ENCODE results near the gene CD101. TPM values are rescaled to one million over a fixed set of nuclear protein-coding genes. Genes with fewer than 3 reads are reported as not detected.

The CD101 gene
- total RNA-seq, 1 donor from 2014 or later, result 0.39 TPM

DNA sequence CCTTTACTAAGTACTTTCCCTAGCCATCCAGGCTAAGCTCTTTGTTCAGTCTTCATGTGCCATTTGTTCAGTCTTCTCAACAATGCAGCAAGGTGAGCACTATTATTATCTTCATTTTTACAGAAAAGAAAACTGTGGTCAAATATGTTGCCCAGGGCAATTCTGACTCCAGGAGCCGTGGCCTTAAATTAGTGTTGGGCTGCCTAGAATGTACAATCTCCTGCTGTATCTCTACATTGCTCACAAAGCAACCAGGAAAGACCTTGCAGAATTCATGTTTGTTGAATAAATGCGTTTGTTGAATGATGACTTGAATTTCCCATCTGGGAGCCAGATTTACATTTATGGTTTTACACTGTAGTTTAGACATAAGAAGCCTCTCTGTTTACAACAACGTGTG is 14.2 kb downstream of the CD101 start:
- DNase-seq (ENCODE audit: low read depth in 2 of 2), result no peak

- DNase-seq (ENCODE audit: low read depth in 2 of 2), result no peak
Measured at GRCh38 chr1:117017062-117017461, 15.5 kb downstream of the CD101 start.

DNA sequence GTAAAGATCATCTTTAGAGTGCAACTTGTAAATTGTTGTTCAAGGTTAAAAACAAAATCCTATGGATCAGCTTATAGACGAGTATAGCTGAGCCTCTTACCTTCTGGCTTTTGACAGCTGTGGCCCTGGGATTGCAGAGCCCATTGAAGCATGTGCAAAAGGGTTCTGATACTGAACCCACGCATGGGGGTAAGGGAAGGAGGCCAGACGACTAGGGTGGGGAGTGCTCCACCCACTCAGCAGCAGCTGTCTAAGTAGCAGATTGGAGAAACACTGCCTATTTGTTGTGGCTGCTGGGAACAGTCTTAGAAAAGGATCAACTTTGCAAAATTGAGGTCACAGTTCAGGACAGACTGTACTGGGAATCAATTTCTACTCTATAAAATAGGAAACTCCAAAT is 16.1 kb downstream of the CD101 start:
- DNase-seq (ENCODE audit: low read depth in 2 of 2), result no peak

DNA sequence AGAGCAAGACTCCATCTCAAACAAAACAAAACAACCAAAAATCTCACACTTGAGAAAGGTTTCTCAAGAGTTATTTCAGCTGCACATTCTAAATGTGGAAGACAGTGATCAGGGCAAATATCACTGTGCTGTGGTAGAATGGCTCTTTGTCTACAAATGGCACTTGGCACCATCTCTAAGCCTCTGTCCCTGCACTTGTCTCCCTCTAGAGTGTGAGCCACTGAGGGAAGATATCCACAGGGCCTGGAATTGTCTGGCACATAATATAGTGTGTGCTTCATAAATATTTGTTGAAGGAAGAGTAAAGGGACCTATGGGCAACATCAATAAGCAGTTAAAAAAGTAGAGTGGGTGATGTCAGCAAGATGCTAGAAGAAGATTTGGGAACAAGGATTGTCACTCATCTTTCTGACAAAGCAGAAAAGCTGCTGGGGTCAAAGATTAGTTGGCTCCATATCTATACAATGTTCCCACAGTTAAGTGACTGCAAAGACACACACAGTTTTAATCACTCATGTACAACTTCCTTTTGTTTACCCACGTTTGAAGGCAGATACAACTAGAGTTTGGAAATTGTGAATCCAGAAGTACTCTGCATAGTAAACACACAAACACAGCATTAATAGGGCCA is 19.1 kb downstream of the CD101 start:
- DNase-seq (ENCODE audit: low read depth in 2 of 2), result no peak

DNA sequence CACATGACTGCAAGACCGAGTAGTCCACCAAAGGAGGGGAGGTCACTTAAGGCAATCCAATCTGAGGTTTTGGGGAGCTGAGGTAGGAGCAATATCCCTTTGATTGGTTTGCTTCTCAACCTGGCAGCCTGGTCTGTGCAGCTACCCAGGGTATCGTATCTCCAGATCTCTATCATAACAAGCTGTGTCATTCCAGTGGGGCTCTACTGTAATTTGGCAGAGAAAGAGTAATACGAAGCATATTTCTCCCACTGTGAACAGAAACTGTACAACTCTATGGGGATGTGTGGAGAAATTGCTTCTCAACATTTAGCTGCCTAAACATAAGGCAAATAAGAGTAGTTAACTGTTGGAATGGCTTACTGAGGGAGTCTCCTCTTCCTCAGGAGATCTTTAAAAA is 20.6 kb downstream of the CD101 start:
- no peak for DNase-seq (ENCODE audit: low read depth in 2 of 2)

- no peak for DNase-seq (ENCODE audit: low read depth in 2 of 2)
Measured at GRCh38 chr1:117025568-117025967, 24.0 kb downstream of the CD101 start.

DNA sequence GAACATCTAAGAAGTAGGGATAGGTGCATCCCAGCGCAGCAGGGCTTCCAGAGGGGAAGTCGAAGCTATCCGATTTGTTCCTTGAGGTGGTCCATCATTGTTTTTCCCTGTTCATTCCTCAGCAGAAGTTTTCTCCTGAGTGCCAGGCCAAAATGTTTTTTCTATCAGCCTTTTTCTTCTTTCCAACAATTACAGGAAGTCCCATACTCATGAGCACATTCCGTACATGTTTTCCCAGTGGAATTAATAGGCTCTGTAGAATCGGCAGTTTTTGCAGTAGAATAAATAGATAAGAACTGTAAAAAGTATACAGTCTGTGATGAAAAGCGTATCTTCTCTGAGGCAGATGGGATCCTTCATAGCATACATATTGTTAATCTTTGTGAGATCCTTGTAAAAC is 24.8 kb downstream of the CD101 start:
- peak; percentile 67 to 84 for DNase-seq (ENCODE audit: low read depth in 2 of 2)

DNA sequence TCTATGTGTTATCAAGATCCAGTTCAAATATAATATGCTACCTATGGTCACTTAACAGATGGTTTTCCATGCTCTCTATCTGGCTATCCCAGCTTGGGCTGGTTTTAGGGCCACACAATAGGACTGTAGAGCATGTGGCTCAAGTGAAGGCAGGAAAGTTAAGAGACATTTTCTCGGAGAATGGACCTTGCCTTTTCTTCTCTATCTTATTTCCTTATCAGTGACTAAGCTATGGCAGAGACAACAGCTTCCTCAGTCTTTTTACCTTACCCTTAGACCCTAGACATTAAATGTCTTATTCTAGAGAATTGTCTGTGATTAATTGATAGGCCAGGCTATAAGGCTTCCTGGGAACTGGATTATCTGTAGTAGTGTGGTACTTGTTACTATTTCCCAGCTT is 28.1 kb downstream of the CD101 start:
- DNase-seq (ENCODE audit: low read depth in 2 of 2), result no peak

DNA sequence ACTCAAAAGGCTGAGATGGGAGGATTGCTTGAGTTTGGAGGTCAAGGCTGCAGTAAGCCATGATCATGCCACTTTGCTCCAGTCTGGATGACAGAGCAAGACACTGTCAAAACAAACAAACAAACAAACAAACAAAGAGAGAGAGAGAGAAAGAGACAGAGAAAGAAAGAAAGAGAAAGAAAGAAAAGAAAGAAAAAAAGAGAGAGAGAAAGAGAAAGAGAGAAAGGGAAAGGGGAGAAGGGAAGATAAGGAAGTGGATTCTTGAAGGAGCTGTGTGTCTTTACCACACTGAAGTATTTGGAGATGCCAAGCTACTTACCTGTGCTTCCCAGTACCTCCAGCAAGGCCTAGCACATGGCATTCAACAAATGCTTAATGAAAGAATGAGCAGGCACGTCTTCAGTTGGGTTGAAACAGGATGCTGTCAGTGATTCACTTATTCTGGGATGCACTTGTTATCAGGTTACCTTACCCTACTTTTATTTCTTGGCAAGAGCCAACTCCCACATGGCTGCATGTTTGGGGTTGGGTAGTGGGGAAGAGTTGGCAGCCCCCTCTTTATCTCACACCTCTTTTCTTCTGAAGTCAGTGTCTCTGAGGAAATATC is 28.8 kb downstream of the CD101 start:
- no peak for DNase-seq (ENCODE audit: low read depth in 2 of 2)

DNA sequence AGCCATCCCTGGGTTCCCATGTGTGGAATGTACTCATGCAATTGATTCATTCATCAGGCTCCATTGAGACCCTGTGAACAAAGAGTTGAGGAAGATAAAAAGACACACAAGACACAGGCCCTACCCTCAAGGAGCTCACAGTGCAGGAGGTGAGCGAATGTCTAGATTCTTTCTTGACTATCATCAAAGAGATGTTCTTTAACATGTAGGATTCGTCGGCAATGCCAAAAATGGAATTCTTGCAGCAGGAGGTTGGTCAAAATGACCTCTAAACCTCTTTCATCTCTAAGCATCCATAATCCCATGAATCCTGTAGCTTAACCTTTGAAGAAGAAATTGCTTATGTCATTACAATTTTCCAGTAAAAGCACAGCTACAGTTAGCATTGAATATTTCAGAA is 30.7 kb downstream of the CD101 start:
- no peak for DNase-seq (ENCODE audit: low read depth in 2 of 2)

GRCh38 chr1:117032681-117033539 is 31.4 kb downstream of the CD101 start:
- no peak for DNase-seq (ENCODE audit: low read depth in 2 of 2)

DNA sequence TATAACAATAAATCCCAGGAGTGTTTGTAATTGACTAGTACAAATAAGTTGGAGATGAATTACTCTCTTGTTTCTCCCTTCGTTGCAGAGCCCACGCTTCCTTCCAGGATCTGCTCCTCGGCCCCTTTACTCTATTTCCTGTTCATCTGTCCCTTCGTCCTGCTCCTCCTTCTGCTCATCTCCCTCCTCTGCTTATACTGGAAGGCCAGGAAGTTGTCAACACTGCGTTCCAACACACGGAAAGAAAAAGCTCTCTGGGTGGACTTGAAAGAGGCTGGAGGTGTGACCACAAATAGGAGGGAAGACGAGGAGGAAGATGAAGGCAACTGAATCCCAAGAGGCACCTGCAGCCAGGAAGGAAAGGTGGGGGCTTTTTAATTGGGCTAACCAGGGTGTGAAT is 32.2 kb downstream of the CD101 start:
- DNase-seq (ENCODE audit: low read depth in 2 of 2), result no peak

- DNase-seq (ENCODE audit: low read depth in 2 of 2), result no peak
Measured at GRCh38 chr1:117034791-117035290, 33.3 kb downstream of the CD101 start.

DNA sequence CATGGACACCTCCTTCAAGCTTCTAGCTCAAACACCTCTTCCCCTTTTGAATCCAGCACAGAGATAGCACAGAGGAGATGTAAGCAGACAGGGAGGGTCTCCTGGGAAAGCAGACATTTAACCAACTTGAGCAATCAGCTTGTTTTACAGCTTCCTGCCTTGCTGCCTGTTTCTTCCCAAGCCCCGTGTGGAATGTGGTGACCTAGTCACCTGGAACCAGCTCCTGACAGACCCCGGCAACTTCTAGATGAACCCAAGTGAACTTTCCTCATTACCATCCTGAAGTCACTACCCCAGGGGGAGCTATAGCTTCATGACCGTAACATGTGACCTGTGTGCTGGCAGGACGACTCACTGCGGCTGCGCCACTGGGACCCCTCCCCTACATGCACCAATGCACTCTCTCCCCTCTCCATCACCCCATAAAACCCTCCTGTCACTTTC is 34.5 kb downstream of the CD101 start:
- peak in 1 of 2 donors; percentile 9 for DNase-seq (ENCODE audit: low read depth in 2 of 2)

- peak; percentile 43 to 52 for DNase-seq (ENCODE audit: low read depth in 2 of 2)
Measured at GRCh38 chr1:117037802-117038201, 36.2 kb downstream of the CD101 start.

GRCh38 chr1:117038236-117038635 is 36.7 kb downstream of the CD101 start:
- DNase-seq (ENCODE audit: low read depth in 2 of 2), result peak in 1 of 2 donors; percentile 13

- DNase-seq (ENCODE audit: low read depth in 2 of 2), result no peak
Measured at GRCh38 chr1:117044217-117044616, 42.7 kb downstream of the CD101 start.

DNA sequence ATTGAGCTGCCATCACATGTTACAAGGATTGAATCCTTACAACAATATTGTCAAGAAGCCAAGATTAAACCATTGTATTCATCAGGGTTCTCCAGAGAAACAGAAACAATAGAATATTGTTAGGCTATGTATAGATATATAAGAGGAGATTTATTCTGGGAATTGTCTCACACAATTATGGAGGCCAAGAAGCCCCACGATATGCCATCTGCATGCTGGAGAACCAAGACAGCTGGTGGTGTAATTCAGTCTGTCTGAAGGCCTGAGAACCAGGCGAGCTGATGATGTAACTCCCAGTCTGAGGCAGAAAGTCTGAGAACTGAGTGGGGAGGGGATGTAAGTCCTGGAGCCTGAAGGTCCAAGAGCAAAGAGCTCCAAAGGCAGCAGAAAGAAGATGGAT is 44.1 kb downstream of the CD101 start:
- DNase-seq (ENCODE audit: low read depth in 2 of 2), result peak in 1 of 2 donors; percentile 69

GRCh38 chr1:117046781-117047180 is 45.2 kb downstream of the CD101 start:
- no peak for DNase-seq (ENCODE audit: low read depth in 2 of 2)

DNA sequence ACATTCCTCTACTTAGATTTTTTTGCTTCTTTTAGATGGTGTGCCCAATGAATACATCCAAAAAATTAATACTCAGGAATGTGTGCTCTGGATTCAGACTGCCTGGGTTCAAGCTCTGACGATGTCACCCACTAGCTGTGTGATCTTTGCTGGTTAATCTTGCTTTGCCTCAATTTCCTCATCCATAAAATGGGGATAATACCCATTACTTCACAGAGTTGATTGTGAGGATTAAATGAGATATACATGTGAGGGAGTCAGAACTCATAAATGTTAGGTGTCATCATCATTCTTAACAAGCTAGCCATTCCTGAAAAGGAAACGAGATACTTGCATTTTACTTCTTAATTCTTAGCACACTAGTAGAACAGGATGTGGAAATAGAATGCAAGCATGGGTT is 45.7 kb downstream of the CD101 start:
- no peak for DNase-seq (ENCODE audit: low read depth in 2 of 2)

GRCh38 chr1:117049857-117050256 is 48.3 kb downstream of the CD101 start:
- DNase-seq (ENCODE audit: low read depth in 2 of 2), result no peak
